Stimulated activated CD8-positive, alpha-beta memory T cell treated with anti-CD3 and anti-CD28 coated beads, Interleukin-4, amount 100 ng/mL, for 24 hours (primary cell): Measurements from ENCODE around the gene LCTL.
"Not testable (repeated sequence)": the region's sequence is repeated elsewhere in the genome, so short reads cannot be mapped to it uniquely, and the experiment has no call there.

Experiments used
- DNase-seq: peaks from one replicate; pipeline ENCODE4 v3.0.0-alpha.2; 2020; ENCODE audit warnings: low read depth

Gene LCTL

DNA sequence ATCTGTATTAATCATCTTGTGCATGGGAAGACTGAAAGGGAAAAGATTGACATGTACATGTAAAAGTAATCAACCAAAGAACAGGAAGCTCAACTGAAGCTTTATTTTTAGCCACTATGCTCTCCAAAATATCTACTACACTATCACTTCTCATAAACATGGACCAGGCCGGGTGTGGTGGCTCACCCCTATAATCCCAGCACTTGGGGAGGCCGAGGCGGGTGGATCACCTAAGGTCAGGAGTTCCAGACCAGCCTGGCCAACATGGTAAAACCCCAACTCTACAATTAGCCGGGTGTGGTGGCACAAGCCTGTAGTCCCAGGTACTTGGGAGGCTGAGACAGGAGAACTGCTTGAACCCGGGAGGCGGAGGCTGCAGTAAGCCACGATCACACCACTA is 65.5 kb downstream of the LCTL start:
- not testable (repeated sequence) for DNase-seq

DNA sequence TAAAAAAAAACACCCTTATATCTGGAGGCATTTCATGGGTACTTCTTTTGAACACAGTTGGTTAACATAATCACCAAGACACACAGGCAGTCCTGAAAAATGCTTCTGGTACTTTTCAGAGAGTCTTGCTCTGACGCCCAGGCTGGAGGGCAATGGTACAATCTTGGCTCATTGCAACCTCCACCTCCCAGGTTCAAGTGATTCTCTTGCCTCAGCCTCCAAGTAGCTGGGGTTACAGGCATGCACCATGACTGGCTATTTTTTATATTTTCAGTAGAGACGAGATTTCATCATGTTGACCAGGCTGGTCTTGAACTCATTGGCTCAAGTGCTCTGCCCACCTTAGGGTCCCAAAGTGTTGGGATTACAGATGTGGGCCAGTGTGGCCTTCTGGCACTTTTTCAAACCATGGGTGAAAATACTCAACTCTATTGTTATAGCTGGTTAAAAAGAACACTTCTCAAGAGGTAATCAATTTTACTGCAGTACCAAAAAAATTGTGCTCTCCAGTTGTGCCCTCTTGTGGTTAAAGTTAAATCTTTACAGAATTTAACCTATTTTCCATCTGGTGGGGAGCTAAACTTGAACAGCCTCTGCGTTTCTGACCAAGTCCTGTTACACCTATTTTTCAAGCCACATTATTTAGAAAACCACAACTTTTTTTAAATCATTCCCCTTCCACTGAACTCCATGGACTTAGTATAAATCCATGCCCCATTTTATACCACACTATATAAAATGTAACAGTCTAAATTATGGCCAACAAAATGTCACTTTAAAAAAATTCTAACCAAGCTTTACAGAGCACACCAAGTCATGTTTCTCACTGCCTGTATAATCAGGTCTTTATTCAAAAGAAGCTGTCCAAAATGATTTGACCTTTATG is 67.1 kb downstream of the LCTL start:
- DNase-seq = no peak
